Brain microvascular endothelial cell (primary cell): ENCODE results near the gene SEPSECS.

Experiments
- DNase-seq: peaks from one replicate; pipeline ENCODE4 v3.0.0-alpha.2; 2020
- H3K27ac ChIP-seq: fragments of 250-450 bp; sonication (Bioruptor Pico); 2 replicates; pipeline ENCODE4 v1.5.1; 2020; ENCODE audit warnings: mild to moderate bottlenecking, moderate library complexity
- H3K27me3 ChIP-seq: fragments of 250-450 bp; sonication (Bioruptor Pico); replicated peaks from 2 replicates; pipeline ENCODE4 v1.5.1; 2020; ENCODE audit warnings: mild to moderate bottlenecking
- H3K36me3 ChIP-seq: fragments of 250-450 bp; sonication (Bioruptor Pico); replicated peaks from 2 replicates; pipeline ENCODE4 v1.5.1; 2020; ENCODE audit warnings: mild to moderate bottlenecking
- H3K4me3 ChIP-seq: 2 replicates; pipeline ENCODE4 v1.5.1; 2011; ENCODE audit warnings: low read depth, mild to moderate bottlenecking, control low read depth, low read length, moderate library complexity
- in situ Hi-C: cut with HindIII; loops from 2 replicates; pipeline ENCODE4 v1.10.0; 2017; ENCODE audit warnings: low sequenced_read_pairs, low pct_ligation_motif_present
- TF ChIP-seq, protein P1 (sequence below): IDR thresholded peaks from 2 replicates; pipeline ENCODE4 v1.5.1; 2011; ENCODE audit warnings: low read depth, mild to moderate bottlenecking, moderate library complexity, low read length, control low read depth, inconsistent platforms; ENCODE audit errors: missing control alignments

SEPSECS gene

DNA sequence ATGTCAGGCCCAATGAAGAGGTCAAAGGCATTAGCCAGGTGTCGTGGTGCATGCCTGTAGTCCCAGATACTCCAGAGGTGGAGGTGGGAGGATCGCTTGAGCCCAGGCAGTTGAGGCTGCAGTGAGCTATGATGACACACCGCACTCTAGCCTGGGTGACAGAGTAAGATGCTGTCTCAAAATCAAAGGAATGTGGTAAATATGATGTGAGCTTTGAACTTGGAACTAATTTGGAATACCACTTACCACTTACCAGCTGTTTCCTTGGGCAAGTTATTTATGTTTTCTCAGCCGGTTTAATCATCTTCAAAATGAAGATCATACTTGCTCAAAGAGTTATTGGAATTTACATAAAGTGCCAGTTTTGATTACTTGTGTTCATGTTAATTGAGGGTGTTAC lies 23.8 kb upstream of the SEPSECS start:
- no peak overlapping the region for H3K27ac ChIP-seq
- no peak for DNase-seq
- H3K27me3 ChIP-seq, result no peaks in the 10 kb centered on the region
- H3K36me3 ChIP-seq, result no peaks in the 10 kb centered on the region
- H3K4me3 ChIP-seq, result no peak overlapping the region
- in situ Hi-C loops, result no loop called here
- TF ChIP-seq, protein P1, sequence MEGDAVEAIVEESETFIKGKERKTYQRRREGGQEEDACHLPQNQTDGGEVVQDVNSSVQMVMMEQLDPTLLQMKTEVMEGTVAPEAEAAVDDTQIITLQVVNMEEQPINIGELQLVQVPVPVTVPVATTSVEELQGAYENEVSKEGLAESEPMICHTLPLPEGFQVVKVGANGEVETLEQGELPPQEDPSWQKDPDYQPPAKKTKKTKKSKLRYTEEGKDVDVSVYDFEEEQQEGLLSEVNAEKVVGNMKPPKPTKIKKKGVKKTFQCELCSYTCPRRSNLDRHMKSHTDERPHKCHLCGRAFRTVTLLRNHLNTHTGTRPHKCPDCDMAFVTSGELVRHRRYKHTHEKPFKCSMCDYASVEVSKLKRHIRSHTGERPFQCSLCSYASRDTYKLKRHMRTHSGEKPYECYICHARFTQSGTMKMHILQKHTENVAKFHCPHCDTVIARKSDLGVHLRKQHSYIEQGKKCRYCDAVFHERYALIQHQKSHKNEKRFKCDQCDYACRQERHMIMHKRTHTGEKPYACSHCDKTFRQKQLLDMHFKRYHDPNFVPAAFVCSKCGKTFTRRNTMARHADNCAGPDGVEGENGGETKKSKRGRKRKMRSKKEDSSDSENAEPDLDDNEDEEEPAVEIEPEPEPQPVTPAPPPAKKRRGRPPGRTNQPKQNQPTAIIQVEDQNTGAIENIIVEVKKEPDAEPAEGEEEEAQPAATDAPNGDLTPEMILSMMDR, result no peak

DNA sequence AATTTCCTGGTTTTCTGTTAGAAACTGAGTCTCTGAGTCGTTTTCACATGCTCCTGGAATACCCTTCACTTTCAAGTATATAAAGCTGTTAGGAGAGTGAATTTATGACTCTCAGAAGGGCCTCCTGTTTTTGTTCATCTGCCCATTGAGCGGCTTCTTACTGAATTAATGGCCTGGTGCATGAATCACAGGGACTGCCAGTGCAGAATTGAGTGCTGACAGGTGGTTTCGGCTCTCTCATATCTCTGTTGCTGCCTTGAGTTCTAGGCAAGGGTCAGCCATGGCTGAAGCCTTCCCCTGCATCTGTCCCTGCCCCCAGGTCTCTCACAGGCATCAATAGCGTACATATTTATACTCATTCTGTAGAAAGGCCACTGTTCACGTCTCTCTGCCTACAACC lies 22.7 kb upstream of the SEPSECS start:
- in situ Hi-C loops, result no loop called here
- Histone ChIP-seq H3K27me3 (no peaks in the 10 kb centered on the region), H3K36me3 (no peaks in the 10 kb centered on the region), H3K4me3 (no peak overlapping the region), H3K27ac (no peak overlapping the region)
- TF ChIP-seq, protein P1, result no peak
- DNase-seq, result no peak

DNA sequence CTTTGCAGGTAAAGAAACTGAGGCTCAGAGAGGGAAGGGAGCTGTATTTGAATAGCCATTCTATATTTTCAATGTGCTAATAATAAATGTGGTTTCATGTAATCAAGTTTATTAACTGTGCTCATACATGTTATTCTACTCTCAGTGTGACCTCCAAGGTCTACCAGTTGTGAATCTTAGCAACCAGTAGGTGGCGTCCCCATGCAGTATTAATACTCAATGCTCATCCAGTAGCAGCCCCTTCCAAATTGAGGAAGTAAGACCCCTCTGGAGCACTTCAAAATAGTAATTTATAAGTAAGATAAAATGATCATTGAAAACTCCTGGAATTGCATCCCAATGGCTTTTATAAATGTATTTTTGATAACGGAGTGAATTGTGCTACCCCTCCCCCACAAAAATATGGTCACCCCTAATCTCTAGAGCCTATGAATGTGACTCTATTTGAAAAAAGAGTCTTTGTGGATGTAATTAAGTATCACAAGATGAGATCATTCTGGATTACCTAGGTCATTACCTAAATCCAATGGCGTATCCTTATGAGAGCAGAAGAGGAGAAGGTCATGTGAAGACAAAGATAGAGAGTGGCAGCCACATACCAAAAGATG lies 20.4 kb upstream of the SEPSECS start:
- Histone ChIP-seq H3K36me3 (no peaks in the 10 kb centered on the region), H3K27ac (no peak overlapping the region), H3K4me3 (no peak overlapping the region), H3K27me3 (no peaks in the 10 kb centered on the region)
- peak; percentile 61 for DNase-seq
- TF ChIP-seq, protein P1, result peak; percentile 82
- in situ Hi-C loops, result no loop called here

DNA sequence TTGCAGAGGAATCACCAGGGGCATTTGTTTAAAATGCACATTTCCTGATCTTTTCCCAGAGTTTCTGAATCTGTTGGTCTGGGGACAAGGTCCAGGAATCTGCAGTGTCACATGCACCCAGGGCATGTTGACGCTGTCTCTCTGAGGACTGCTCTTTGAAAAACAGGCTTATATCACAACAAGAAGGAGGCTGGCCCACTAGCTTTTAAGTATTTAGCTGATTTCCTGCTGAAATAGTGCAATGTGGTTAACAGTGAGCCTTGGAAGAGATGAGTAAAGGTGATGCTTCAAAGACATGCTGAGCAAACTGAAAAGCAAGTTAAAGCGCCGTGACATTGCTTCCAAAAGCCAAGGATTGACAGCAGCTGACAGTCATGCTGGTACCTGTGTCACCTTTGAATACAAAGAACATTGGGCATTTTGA lies 18.6 kb upstream of the SEPSECS start:
- H3K4me3 ChIP-seq, result no peak overlapping the region
- H3K27ac ChIP-seq, result no peak overlapping the region
- TF ChIP-seq, protein P1, result no peak
- in situ Hi-C loops, result no loop called here
- H3K27me3 ChIP-seq, result no peaks in the 10 kb centered on the region
- no peaks in the 10 kb centered on the region for H3K36me3 ChIP-seq
- DNase-seq, result no peak

DNA sequence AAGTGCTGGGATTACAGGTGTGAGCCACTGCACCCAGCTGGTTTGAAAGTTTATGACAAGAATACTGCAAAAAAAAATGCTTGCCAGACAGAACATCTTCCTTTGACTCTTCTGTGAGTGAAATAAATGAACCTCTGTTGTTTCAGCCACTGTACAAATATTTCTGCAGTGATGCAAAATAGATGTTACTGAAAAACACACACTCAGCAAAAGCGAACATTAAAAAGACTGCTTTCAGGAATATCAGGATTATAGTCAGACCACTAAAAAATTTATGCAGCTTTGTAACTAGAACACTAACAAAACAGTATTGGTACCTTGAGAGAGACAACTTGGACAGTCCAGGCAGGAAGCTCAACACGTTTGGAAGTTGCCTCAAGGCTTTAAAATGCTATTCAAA lies 16.9 kb upstream of the SEPSECS start:
- TF ChIP-seq, protein P1, result no peak
- in situ Hi-C loops, result no loop called here

DNA sequence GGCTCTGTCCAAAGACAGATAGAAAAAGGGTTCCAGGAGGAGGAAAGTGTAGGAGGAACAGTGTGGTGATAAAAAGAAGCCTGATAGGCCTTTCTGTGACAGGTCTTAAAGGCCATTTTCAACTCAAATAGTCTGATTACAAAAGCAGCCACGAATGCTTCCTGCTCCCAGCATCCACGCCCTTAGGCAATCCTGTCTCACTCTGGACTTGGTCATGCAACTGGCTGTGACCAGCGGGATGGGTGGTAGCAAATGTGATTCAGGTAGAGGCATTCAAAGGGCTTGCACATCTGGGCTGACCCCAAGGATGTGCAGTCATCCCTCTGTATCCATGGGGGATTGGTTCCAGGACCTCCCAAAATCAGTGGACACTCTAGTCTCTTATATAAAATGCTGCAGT lies 14.4 kb upstream of the SEPSECS start:
- Histone ChIP-seq H3K4me3 (no peak overlapping the region), H3K36me3 (no peaks in the 10 kb centered on the region), H3K27me3 (no peaks in the 10 kb centered on the region), H3K27ac (no peak overlapping the region)
- in situ Hi-C loops, result no loop called here
- TF ChIP-seq, protein P1, result no peak
- no peak for DNase-seq

More for the DNA sequence above, 16.9 kb upstream of the SEPSECS start:
- Histone ChIP-seq H3K27ac (no peak overlapping the region), H3K27me3 (no peaks in the 10 kb centered on the region), H3K4me3 (no peak overlapping the region), H3K36me3 (no peaks in the 10 kb centered on the region)
- DNase-seq, result no peak
